ENCODE data around the gene NEUROG1.

NEUROG1 gene

DNA sequence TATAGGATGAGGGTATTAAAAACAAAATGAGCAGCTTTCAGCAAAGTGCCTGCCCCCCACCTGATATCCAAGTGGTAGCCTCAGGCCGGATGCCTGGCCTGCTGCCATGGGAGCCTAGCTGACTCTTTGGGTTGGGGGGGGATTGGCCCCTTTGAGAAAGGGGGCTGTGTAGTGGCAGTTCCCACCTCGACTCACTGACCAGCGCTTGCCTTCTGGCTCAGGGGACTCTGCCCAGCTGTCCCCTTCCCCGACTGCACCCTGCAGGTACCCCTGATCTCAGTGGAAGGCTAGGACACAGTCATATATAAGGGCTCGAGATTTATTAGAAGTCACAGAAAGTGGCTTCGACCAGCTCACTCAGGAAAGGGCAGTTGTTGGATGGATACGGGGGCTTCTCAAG, 1.5 kb upstream of the NEUROG1 start:
- DNase-seq (ENCODE audit: low spot score), result no peak

DNA sequence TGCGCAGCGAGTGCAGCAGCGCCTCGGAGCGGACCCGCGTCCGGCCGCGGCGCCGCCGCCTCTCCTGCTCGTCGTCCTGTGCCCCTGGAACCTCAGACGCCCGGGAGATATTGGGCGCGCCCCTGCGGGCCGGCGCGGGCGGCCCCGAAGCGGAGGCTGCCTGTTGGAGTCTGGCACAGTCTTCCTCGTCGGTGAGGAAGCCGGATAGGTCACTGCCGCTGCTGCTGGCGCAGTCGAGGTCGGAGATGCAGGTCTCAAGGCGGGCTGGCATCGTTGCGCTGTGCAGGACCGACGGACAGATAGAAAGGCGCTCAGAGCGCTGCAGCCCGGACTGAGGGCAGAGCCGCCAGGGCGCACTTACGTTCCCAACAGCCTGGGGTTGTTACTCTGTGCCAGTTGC, 344 bp downstream of the NEUROG1 start:
- DNase-seq (ENCODE audit: low spot score), result peak; percentile 66

DNA sequence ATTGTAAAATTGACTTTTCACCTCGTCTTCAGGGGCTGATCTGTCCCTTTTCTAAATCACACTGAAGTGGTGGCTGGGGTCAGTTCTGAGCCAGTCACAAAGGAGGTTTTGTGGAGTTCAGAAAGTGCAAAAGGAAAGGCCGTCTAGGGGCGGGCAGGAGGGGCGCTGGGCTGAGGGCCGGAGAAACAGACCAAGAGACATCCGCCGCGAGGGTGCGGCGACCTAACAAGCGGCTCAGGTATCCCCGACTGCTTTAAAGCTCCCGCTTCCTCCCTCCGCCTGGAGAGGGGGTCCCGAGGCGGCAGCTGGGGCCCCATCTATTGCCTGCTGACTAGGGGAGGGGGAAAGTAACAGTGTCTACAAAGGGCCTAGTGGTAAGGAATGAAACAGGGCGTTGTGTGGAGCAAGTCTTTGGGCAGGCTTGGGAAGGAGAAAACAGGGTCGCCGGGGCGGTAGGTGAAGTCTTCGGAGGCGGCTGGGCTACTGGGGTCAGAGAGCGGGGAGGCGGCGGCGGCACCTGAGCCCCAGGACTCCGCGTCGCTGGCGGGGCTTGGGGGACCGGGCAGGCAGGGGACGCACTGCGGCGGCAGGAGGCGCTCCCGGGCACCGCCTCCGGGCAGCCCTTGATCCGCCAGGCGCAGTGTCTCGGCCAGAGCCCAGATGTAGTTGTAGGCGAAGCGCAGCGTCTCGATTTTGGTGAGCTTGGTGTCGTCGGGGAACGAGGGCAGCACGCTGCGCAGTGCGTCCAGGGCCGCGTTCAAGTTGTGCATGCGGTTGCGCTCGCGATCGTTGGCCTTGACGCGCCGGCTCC, 950 bp downstream of the NEUROG1 start:
- peak; percentile 78 for DNase-seq (ENCODE audit: low spot score)

DNA sequence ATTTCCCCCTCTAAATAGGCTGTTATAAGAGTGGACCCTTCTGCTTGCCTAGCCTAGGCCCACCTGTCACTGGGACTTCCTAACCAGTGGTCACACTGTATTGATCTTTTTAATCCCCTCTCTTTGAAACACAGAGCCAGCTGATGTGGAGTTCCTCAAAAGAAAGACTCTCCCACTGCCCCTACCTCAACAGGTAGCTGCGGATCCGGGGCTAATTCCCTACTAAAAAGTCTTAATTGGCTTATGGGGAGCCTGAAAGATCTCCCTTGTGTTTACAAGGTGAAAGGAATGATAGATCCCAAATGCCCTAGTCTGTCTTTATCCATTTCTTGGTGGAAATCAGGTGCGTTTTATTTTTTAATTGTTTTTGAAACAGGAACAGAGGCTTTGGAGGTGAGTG, 2.0 kb downstream of the NEUROG1 start:
- peak; percentile 42 for DNase-seq (ENCODE audit: low spot score)

DNA sequence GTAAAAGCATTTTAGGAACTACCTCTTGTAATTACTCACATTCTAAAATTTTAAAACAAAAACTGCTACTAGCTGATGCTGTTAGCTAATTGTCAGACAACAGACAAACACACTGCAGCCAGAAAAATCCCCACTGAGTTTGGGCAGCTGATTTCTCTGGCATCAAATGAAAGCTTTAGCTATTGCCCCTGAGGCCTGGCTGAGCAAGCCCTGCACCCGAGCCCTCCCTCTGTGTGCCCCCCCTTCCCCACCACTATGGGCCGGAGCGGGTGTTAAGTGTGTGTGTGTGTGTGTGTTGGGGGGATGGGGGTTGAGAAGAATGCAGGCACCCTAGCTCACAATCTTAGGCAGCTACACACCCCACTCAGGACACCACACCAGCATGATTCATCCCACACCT, 2.4 kb downstream of the NEUROG1 start:
- peak; percentile 49 for DNase-seq (ENCODE audit: low spot score)

DNA sequence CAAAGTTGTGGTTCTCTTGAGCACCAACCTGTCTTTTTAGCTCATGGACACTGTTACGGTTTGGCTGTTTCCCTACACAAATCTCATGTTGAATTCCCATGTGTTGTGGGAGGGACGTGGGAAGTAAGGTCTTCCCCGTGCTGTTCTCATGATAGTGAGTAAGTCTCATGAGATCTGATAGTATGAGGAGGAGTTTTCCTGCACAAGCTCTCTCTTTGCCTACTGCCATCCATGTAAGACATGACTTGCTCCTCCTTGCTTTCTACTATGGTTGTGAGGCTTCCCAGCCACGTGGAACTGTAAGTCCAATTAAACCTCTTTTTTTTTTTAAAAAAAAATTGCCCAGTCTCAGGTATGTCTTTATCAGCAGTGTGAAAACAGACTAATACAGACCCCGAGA, 6.2 kb downstream of the NEUROG1 start:
- DNase-seq (ENCODE audit: low spot score), result peak; percentile 1

DNA sequence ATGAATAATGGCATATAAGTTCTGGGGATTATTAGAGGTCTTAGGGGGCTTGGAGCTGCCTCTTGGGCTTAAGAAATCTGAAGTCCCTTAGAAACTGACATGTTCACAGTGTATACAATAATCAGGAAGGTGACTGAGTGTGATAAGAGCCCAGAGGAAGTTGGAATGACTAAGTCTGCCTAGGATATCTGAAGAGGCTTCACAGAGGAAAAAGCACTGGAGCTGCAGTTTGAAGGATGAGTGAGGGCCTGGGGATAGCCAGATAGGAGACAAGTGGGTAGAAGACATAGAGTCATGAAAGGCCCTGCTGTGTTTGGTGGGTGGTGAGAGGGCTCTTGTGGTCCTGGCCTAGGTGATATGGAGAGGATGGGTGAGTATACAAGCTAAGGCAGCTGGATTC, 8.8 kb downstream of the NEUROG1 start:
- peak; percentile 11 for DNase-seq (ENCODE audit: low spot score)

DNA sequence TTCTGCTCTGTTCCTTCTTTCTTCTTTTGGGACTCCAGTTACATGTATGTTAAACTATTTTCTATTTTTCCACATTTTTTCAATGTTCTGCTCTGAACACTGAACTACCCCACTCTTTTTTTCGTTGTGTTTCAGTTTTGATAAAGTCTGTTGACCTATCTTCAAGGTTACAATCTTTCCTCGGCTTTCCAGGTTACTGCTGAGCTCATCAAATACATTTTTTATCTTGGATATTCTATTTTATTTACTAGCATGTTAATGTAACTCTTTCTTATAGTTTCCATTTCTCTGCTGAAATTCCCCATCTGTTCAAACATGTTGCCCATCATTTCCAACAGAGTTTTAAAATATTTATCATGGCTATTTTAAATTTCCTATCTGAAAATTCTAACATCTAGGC, 13.8 kb downstream of the NEUROG1 start:
- no peak for DNase-seq (ENCODE audit: low spot score)

DNA sequence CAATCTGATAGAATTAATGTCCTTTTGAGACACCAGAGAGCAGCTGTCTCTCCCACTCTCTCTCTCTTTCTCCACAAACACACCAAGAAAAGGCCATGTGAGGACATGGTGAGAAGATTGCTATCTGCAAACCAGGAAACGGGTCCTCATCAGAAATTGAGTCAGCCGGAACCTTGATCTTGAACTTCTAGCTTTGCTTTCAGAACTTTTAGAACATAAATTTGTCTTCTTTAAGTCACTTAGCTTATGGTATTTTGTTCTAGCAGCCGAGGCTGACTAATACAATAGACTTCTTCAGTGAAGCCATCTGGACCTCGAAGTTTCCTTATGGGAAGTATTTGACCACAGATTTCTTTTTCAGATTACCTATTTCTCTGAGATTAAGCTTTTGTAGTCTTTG, 18.1 kb downstream of the NEUROG1 start:
- DNase-seq (ENCODE audit: low spot score), result no peak

DNA sequence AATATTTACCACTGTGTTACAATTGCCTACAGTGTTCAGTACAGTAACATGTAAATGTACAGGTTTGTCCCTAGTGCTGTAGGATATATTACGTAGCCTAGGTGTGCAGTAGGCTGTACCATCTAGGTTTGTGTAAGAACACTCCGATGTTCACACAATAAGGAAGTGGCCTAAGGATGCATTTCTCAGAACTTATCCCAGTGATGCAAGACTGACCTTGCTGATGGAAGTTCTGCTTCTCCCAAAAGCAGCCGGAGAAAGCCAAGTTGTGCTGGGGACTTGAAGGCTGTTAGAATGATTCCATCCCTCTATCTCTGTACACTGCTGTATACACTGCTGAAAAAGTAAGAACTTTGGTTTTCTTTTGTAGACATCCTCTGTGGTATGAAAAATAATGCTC, 21.6 kb downstream of the NEUROG1 start:
- no peak for DNase-seq (ENCODE audit: low spot score)

DNA sequence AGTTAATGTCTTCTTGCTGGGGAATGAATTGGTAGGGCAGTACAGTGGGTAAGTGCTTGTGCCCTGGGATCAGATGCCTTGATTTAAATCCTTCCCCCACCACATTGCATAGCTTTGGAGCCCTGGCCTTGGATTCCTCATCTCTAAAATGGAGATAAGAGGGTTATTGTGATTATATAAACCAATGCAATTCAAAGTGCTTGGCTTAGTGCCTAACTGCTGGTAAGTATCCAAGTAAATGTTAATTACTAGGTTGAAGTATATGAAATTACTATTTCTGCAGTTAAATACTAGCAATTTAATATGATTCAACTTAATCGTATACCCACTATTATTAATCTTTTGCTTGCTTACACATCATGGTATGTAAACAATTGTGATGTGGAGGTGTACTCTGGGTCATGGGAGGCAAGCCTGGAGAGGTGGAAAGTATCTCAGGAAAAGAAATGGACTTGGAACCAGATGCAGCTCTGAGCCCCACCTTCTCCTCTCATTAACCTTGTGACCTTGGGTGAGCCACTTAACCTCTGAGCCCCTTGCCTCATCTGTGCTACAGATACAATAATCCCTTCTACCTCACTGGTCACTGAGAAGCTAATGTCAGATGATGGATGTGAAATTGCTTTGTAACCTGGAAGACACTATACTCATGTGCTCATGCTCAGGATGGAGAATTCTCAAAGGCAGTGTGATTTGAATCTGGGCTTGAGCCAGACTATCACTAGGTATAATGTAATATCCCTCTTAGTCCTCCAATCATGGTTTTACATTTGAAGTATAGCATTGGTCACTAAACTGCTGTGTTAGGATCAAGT, 23.8 kb downstream of the NEUROG1 start:
- no peak for DNase-seq (ENCODE audit: low spot score)

DNA sequence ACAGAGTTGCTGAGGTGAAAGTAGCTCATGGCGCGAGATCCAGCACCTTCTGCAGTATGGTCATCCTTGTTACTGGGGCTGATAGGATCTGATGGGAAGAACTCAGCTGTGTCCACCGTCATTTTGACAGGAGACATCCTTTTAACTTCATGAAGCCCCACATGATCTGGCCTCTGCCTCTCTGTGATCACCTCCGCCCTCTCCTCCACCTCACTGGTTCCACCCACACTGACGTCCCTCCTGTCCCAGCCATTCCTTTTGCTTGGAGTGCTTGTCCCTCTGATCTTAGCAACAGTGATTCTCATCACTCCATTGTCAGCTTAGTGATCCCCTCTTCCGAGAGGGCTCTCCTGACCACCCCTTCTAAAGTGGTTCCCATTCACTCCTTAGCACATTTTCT, 25.8 kb downstream of the NEUROG1 start:
- DNase-seq (ENCODE audit: low spot score), result no peak

DNA sequence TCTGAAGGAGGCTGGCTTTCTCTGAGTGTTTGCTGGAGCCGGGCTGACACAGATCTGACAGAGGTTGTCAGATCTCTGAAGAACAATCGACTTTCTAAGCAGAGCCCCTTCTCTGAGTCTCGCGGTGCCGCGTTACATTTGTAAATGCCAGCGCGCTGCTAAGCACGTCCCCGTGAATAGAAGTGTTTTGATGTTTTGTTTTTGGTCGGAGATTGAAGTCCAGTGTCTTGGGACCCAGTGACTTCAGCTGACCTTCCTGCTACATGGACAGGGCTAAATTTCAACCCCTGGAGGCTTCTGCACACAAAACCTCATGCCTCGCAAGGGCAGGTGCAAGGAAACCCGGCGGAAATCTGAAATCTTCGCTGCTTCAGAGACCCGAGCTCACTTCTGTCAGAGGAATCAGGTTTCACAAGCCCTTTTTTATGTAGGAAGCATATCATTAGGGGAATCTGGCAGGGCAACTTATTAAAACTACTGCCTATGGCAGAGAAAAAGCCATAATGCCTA, 27.2 kb downstream of the NEUROG1 start:
- DNase-seq (ENCODE audit: low spot score), result no peak

DNA sequence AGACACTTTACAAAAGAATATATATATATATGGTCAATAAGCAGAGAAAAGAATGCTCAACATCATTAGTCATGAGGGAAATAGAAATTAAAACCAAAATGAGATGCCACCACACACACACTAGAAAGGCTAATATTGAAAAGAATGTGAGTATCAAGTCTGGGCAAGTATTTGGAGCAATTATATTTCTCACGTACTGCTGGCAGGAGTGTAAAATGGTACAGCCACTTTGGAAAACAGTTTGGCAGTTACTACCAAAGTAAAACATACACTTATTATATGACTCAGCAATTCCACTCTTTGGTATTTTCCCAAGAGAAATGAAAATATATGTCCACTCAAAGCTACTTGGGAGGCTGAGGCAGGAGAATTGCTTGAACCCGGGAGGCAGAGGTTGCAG, 29.8 kb downstream of the NEUROG1 start:
- DNase-seq (ENCODE audit: low spot score), result no peak

DNA sequence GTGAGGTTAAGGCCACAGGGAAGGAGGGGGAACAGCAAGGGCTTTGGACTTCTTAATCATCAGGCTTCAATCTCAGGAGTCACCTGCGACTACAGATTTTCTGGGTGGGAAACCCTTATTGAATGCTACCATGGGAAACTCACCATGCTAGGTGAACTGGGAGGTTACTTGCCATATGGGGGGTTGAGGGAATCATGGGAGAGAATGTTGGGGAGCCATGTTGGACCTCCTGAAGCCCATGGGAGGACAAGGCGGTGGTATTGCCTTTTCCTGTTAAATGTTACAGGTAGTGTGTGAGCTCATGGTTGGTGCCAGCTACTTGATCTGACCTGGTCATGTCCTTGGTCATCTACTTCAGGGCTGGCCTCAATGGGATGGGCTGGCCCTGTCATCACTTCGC, 31.4 kb downstream of the NEUROG1 start:
- DNase-seq (ENCODE audit: low spot score), result no peak

DNA sequence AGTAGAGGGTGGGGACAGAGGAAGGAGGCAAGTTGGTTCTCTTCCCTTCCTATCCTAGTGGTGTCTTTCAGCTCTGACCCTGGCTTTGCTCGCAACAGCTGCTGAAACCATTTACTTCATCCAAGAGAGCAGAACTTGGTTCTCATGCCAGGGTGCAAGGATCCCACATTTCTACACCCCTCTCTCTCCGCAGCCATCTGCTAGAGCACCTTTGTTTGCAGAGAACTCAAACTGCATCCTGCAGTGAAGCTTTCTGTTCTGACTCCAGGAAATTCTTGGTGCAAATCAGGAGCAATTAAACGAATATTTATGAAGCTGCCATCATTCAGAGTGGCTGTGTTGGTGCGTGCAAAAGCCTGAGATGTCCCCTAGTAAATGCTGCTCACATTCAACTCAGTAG, 31.9 kb downstream of the NEUROG1 start:
- no peak for DNase-seq (ENCODE audit: low spot score)

DNA sequence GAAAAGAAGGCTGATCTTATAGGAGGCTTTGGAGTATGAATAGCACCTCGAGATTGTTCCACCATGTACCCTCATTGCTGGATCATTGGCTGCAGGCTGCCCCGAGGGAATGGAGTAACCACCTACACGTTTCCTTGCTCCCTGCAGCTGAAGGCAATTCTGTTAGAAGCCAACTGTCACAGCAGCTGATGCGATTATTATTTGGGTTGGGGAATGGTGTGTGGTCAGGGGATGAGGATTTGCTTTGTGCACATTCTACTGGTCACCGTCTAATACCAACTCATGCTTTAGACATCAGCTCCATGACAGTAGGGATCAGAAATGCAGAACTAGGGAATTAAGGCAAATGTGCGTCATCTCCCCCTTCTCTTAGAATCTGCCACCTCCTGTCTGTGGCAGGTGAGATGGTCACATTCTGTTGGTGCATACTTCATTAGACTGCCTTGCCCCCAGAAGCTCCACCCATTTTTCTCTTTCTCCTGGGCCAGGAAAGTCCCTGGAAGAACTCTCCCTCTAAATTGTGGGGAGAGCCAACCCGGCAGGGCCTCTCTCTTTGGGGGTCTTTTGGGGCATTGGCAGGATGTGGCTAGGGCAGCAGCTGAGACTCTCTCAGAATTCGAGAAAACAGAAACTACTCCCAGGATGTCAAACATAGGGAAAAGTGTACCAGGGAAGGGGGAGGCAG, 32.8 kb downstream of the NEUROG1 start:
- DNase-seq (ENCODE audit: low spot score), result no peak

DNA sequence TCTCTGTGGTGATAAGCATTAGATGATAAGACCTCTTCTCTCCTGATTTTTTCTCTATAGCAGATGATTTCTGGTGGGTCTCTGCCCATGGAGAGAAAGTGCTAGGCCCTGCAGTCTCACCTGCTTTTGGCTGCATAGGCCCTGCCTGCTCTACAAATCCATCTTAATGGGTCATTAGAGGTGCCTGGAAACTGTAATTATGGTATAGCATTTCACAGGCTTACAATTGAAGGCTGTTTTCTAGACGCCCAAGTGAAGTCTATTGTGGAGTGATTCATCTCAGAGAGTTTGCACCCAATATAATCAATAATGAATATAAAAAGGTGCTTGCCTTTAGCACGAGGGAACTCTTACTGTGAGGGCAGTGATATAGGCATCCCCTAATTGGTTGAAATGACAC, 33.8 kb downstream of the NEUROG1 start:
- no peak for DNase-seq (ENCODE audit: low spot score)

DNA sequence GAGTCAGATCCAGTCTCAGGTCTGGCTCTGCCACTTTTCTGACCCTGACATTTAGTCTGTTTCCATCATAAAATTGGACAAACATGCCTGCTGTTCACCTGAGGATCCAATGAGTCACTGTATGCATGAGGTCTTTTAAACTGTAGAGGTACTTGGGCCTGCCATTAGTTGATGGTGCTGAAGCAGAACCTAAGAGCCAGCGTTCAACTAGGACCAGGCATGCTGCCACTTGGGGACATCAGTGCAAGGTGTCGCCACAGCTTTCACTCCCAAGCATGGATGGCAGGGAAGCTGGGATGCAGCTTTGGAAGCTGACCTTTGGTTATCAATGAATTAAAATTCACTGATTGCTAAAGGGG, 37.1 kb downstream of the NEUROG1 start:
- no peak for DNase-seq (ENCODE audit: low spot score)

DNA sequence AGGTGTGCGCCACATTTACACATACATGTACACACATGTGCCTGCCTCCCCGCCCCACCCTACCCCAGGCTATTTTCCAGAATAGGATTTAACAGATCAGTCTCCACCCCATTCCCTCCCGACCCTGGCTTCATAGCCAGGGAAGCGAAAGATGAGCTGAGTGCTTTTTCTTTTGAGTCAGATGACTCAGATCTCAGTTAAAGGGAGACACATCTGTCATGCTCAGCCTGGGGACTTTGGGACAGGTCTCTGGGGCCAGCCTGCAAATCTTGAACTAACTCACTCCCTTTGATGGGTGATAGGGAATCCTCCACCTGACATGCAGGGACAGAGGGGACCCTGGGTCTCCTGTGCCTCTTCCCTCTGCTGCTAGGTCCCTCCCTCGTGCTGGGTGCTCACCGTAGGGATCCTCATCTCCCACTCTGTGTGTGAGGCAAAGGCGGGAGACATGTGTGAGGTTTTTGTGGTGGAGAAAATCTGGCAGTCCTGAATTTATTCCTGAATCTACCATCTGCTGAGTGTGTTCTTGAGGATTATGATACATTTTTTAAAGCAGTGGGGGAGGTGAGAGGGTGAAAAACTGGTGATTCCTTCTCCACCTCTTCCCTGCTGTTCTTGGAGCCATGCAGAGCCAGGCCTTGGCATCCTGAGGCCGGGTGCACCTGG, 37.7 kb downstream of the NEUROG1 start:
- peak; percentile 40 for DNase-seq (ENCODE audit: low spot score)

DNA sequence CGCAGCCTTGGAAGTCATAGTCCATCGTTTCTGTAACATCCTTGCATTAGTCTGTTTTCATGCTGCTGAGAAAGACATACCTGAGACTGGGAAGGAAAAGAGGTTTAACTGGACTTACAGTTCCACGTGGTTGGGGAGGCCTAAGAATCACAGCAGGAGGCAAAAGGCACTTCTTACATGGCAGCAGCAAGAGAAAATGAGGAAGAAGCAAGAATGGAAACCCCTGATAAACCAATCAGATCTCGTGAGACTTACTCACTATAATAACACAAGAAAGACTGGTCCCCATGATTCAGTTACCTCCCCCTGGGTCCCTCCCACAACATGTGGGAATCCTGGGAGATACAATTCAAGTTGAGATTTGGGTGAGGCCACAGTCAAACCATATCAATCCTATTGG, 40.2 kb downstream of the NEUROG1 start:
- DNase-seq (ENCODE audit: low spot score), result peak; percentile 13

DNA sequence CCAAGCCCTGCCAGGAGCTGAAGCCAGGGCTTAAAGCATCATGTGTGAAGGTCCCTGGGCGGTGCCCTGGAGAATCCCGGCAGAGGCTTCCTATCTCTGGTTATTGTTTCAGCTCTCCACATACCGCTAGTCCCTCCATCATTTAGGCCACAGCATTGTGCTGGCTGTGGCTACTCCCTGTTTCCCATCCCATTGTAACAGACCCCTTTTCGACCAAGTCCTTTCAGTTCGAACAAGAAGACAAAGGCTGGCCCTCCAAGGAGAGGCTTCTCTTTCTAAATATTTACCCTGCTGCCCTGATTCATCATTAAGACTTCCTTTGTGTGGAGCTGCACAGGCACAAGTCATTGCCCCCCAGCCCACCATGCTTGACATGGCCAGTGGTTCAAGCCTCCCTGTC, 41.6 kb downstream of the NEUROG1 start:
- peak; percentile 15 for DNase-seq (ENCODE audit: low spot score)
